Endothelial cell of umbilical vein (primary cell): Measurements from ENCODE around the gene RTN4IP1. TPM values are rescaled to one million over a fixed set of nuclear protein-coding genes. Genes with fewer than 3 reads are reported as not detected.

Experiments
- BruUV-seq: library from RNA; stranded (reverse); fragments of 400-500 nt; replicated peaks from 2 replicates; lab custom pipeline; 2021; lab: Mats Ljungman, UMichigan
- CTCF ChIA-PET: fragments of 300-600, 350-600 bp; sonication (Branson Sonifier 250); formaldehyde crosslinking; loops from one replicate; lab custom pipeline; 2021; ENCODE audit warnings: antibody characterized with exemption, inconsistent platforms; lab: Charles Lee
- POLR2A ChIA-PET: fragments of 300-600, 350-600 bp; sonication (Branson Sonifier 250); formaldehyde crosslinking; loops from one replicate; lab custom pipeline; 2021; ENCODE audit warnings: antibody characterized with exemption, inconsistent platforms; lab: Charles Lee
- DNase-seq: peaks from one replicate; pipeline ENCODE4 v3.0.0-alpha.2; 2011; ENCODE audit warnings: low read depth, low spot score
- FAIRE-seq: peaks from 2 replicates; lab custom pipeline; 2011; peaks lifted over from hg19 to GRCh38; lab: Jason Lieb, UNC
- H2AFZ ChIP-seq: 2 replicates; pipeline ENCODE4 v1.6.0; 2012; ENCODE audit warnings: low read depth, low read length, control low read depth, inconsistent platforms
- H3K27ac ChIP-seq: 2 replicates; pipeline ENCODE4 v1.5.1; 2011; ENCODE audit warnings: low read depth, mild to moderate bottlenecking, control low read depth, low read length, moderate library complexity; ENCODE audit not compliant: insufficient read depth
- H3K27me3 ChIP-seq, 2 experiments: 2 replicates each; pipeline versions ENCODE4 v1.6.0 to v1.6.1; 2011; ENCODE audit warnings: low read length in 2 of 2, mixed read lengths in 1 of 2; ENCODE audit not compliant: control insufficient read depth in 2 of 2, insufficient read depth in 2 of 2
- H3K36me3 ChIP-seq, 2 experiments: 2 replicates in 1 of 2; 3 replicates in 1 of 2; pipeline ENCODE4 v1.5.1; 2011; ENCODE audit warnings: low read length in 2 of 2, mild to moderate bottlenecking in 1 of 2, moderate library complexity in 1 of 2; ENCODE audit not compliant: control insufficient read depth in 2 of 2, insufficient read depth in 2 of 2; ENCODE audit errors: extremely low read depth in 1 of 2
- H3K4me1 ChIP-seq: 3 replicates; pipeline ENCODE4 v1.5.1; 2011; ENCODE audit warnings: mild to moderate bottlenecking, low read length; ENCODE audit not compliant: control insufficient read depth, insufficient read depth; ENCODE audit errors: extremely low read depth
- H3K4me2 ChIP-seq: 2 replicates; pipeline ENCODE4 v1.6.1; 2011; ENCODE audit warnings: low read length, control low read depth, mixed read lengths; ENCODE audit not compliant: insufficient read depth
- H3K4me3 ChIP-seq, 3 experiments: fragments of 200-600 bp in 1 of 3; sonication (generic), shearing (Covaris generic) in 1 of 3; replicated peaks in 1 of 3; 2 replicates each; pipeline ENCODE4 v1.5.1; 2011 to 2016; ENCODE audit warnings: control low read depth in 3 of 3, low read length in 3 of 3, mild to moderate bottlenecking in 2 of 3, inconsistent platforms in 1 of 3, low read depth in 1 of 3, moderate library complexity in 1 of 3; ENCODE audit not compliant: insufficient read depth in 1 of 3
- H3K79me2 ChIP-seq: 2 replicates; pipeline ENCODE4 v1.6.0; 2012; ENCODE audit warnings: low read length, inconsistent platforms; ENCODE audit not compliant: control insufficient read depth, insufficient read depth
- H3K9ac ChIP-seq: replicated peaks from 2 replicates; pipeline ENCODE3; 2011; ENCODE audit warnings: low read length, control low read depth; ENCODE audit not compliant: insufficient read depth; ENCODE audit errors: extremely low read depth
- H3K9me1 ChIP-seq: replicated peaks from 3 replicates; pipeline ENCODE4 v1.6.0; 2011; ENCODE audit warnings: mild to moderate bottlenecking, low read length; ENCODE audit not compliant: control insufficient read depth, insufficient read depth; ENCODE audit errors: extremely low read depth
- H3K9me3 ChIP-seq: replicated peaks from 2 replicates; pipeline ENCODE4 v1.5.1; 2012; ENCODE audit warnings: low read length, inconsistent platforms; ENCODE audit not compliant: control insufficient read depth, insufficient read depth
- H4K20me1 ChIP-seq: replicated peaks from 2 replicates; pipeline ENCODE3; 2011; ENCODE audit warnings: mild to moderate bottlenecking, low read length; ENCODE audit not compliant: control insufficient read depth, insufficient read depth; ENCODE audit errors: extremely low read depth
- CTCF ChIP-seq, 2 donors: IDR thresholded peaks; 1 replicate in 1 of 2; 2 replicates in 1 of 2; pipeline ENCODE4 v1.5.1; 2011; ENCODE audit warnings: low read length in 2 of 2, mild to moderate bottlenecking in 2 of 2, moderate library complexity in 2 of 2, control low read depth in 1 of 2, inconsistent platforms in 1 of 2, low read depth in 1 of 2; ENCODE audit not compliant: insufficient read depth in 1 of 2; ENCODE audit errors: extremely low read depth in 1 of 2
- EZH2 ChIP-seq: IDR thresholded peaks from 2 replicates; pipeline ENCODE4 v1.6.1; 2012; ENCODE audit warnings: borderline replicate concordance, low read depth, mild to moderate bottlenecking, moderate library complexity, low read length, inconsistent platforms; ENCODE audit not compliant: severe bottlenecking
- JUN ChIP-seq: IDR thresholded peaks from 2 replicates; pipeline ENCODE4 v1.6.1; 2011; ENCODE audit warnings: borderline replicate concordance, low read depth; ENCODE audit not compliant: insufficient read length, insufficient read depth
- MYC ChIP-seq: IDR thresholded peaks from one replicate; pipeline ENCODE4 v1.6.1; 2011; ENCODE audit warnings: mild to moderate bottlenecking, low read depth, low read length
- POLR2A ChIP-seq: IDR thresholded peaks from 2 replicates; pipeline ENCODE4 v1.6.1; 2012; ENCODE audit warnings: low read depth, mild to moderate bottlenecking, control low read depth, low read length
- dilution Hi-C: fragments of 300-500 bp; cut with MboI; formaldehyde crosslinking; loops from one replicate; pipeline ENCODE4 v1.15.0; 2019; ENCODE audit warnings: low sequenced_read_pairs; ENCODE audit not compliant: extremely low pct_ligation_motif_present
- intact Hi-C: fragments of 100-400 bp; cut with micrococcal nuclease; formaldehyde crosslinking; loops from one replicate; pipeline ENCODE4 v1.10.0; 2022
- polyA plus RNA-seq, 4 experiments: library from polyadenylated mRNA; depleted of rRNA in 3 of 4; stranded (reverse) in 3 of 4; unstranded in 1 of 4; fragments of >200 nt; gene quantifications; 2 replicates each; pipeline versions ENCODE4 v1.2.1 to v1.2.3, GENCODE V29; 2011 to 2012; ENCODE audit warnings: missing spikeins in 1 of 4
- total RNA-seq: library from RNA; stranded (reverse); gene quantifications from 2 replicates; pipeline ENCODE4 v1.2.3, GENCODE V29; 2021
- TF ChIP-seq, protein P1 (sequence below): IDR thresholded peaks from 2 replicates; pipeline ENCODE4 v1.6.1; 2011; ENCODE audit not compliant: insufficient read depth, insufficient read length

The RTN4IP1 gene
- total and polyA plus RNA-seq, 2 donors (not counting 3 experiments of a cell fraction or from before 2014, with no cell fraction given), result 3.9 to 5.4 TPM

- dilution Hi-C loops, result no loop called here
- no peaks in the 10 kb centered on the region for H3K79me2 ChIP-seq
- ChIA-PET CTCF (interaction anchor here (2.9 kb wide), 1 partner anchor 14 kb away, joined by 13 read pairs; no protein-coding TSS in a partner anchor), POLR2A (no interaction called here)
- no peak for DNase-seq
- H3K27ac ChIP-seq, result no peak overlapping the region
- H3K9ac ChIP-seq, result no peak overlapping the region
- no TSS peak for BruUV-seq
- H3K9me1 ChIP-seq, result no peaks in the 10 kb centered on the region
- FAIRE-seq, result no peak
- H3K4me2 ChIP-seq, result no peak overlapping the region
- TF ChIP-seq CTCF (IDR thresholded peaks at IDR 0.05; ENCODE audit: extremely low read depth in 1 of 2, insufficient read depth in 1 of 2, low read depth in 1 of 2, low read length in 2 of 2) (no peak), JUN (no peak), POLR2A (no peak), EZH2 (no peak), MYC (no peak)
- TF ChIP-seq, protein P1, sequence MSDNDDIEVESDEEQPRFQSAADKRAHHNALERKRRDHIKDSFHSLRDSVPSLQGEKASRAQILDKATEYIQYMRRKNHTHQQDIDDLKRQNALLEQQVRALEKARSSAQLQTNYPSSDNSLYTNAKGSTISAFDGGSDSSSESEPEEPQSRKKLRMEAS, result no peak
- no peaks in the 10 kb centered on the region for H3K27me3 ChIP-seq
- H4K20me1 ChIP-seq, result no peaks in the 10 kb centered on the region
- no peak overlapping the region for H2AFZ ChIP-seq
- H3K9me3 ChIP-seq, result no peaks in the 10 kb centered on the region
- intact Hi-C loops, result no loop called here
- H3K4me1 ChIP-seq, result peaks cover 7% of the 10 kb centered on the region
- no peaks in the 10 kb centered on the region for H3K36me3 ChIP-seq
- H3K4me3 ChIP-seq, result no peak overlapping the region
These were observed 6.9 kb downstream of the RTN4IP1 start for GRCh38 chr6:106622412-106622811.
